Suprapubic skin (tissue), 4 donors: ENCODE results near the gene ATF7IP2. TPM values are rescaled to one million over a fixed set of nuclear protein-coding genes. Genes with fewer than 3 reads are reported as not detected.

Source experiments
- DNase-seq, 2 donors: peaks; one replicate each; pipeline ENCODE4 v3.0.0-alpha.2; 2019; ENCODE audit warnings: low spot score in 2 of 2
- H3K27ac ChIP-seq: fragments of 200-600 bp; sonication (generic); one replicate; pipeline ENCODE4 v1.5.1; 2019
- H3K27me3 ChIP-seq: fragments of 200-600 bp; sonication (generic); one replicate; pipeline ENCODE4 v1.5.1; 2019
- H3K36me3 ChIP-seq: fragments of 200-600 bp; sonication (generic); one replicate; pipeline ENCODE4 v1.5.1; 2019
- H3K4me1 ChIP-seq: fragments of 200-600 bp; sonication (generic); one replicate; pipeline ENCODE4 v1.5.1; 2019
- H3K4me3 ChIP-seq: fragments of 200-600 bp; sonication (generic); one replicate; pipeline ENCODE4 v1.5.1; 2019; ENCODE audit warnings: mild to moderate bottlenecking
- H3K9me3 ChIP-seq: fragments of 200-600 bp; sonication (generic); one replicate; pipeline ENCODE4 v1.5.1; 2019
- EP300 ChIP-seq: sonication (generic); formaldehyde crosslinking; IDR thresholded peaks from one replicate; pipeline ENCODE4 v1.6.1; 2017; ENCODE audit warnings: antibody characterized with exemption
- POLR2A ChIP-seq, 2 donors: fragments of 450-650 bp; IDR thresholded peaks; one replicate each; pipeline ENCODE4 v1.6.1; 2017; ENCODE audit warnings: antibody characterized with exemption in 2 of 2, mild to moderate bottlenecking in 2 of 2, moderate library complexity in 2 of 2
- POLR2AphosphoS5 ChIP-seq, 3 donors: sonication (generic); formaldehyde crosslinking; IDR thresholded peaks; one replicate each; pipeline ENCODE4 v1.6.1; 2017; ENCODE audit warnings: antibody characterized with exemption in 3 of 3
- WGBS: methylation state at CpG from one replicate; pipeline ENCODE4 v1.1.5; 2018; 5-methylcytosine and 5-hydroxymethylcytosine counted together
- total RNA-seq, 4 donors: library from RNA; depleted of rRNA; stranded (reverse); fragments of >200 nt; gene quantifications; one replicate each; pipeline ENCODE4 v1.1.0, GENCODE V29; 2016
- TF ChIP-seq, protein P1 (sequence below), 2 donors: fragments of 200-600 bp in 1 of 2; fragments of 450-650 bp in 1 of 2; sonication (generic) in 1 of 2; IDR thresholded peaks; one replicate each; pipeline ENCODE4 v1.5.1; 2016 to 2019; ENCODE audit warnings: antibody characterized with exemption in 2 of 2, mild to moderate bottlenecking in 1 of 2, moderate library complexity in 1 of 2

Gene ATF7IP2
- total RNA-seq, 4 donors from 2014 or later, result 2.8 to 22.6 (median 10.1) TPM

DNA sequence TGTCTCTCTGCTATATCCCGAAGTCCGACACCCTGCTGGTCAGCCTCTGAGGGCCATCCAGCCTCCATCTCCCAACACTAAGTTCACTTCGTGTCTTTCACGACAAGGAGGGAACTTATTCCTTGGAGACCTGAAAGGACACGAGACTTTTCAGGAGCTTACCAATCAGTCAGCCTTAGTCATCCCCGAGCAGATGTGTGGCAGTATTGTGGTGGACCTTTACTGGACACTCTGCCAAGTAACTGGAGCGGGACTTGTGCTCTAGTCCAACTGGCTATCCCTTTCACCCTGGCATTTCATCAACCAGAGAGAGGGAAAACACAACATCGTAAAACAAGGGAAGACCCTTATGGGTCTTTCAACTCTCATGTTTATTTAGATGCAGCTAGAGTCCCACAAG, 107.4 kb downstream of the ATF7IP2 start:
- Histone ChIP-seq H3K27ac (no peak overlapping the region), H3K27me3 (no peaks in the 10 kb centered on the region), H3K9me3 (no peaks in the 10 kb centered on the region), H3K36me3 (peaks cover 22% of the 10 kb centered on the region), H3K4me3 (no peak overlapping the region), H3K4me1 (no peaks in the 10 kb centered on the region)
- DNase-seq, result no peak
- WGBS, result 91% methylated on average over 8 of the region's 8 CpGs
- TF ChIP-seq POLR2A (IDR thresholded peaks at IDR 0.05), result no peak

DNA sequence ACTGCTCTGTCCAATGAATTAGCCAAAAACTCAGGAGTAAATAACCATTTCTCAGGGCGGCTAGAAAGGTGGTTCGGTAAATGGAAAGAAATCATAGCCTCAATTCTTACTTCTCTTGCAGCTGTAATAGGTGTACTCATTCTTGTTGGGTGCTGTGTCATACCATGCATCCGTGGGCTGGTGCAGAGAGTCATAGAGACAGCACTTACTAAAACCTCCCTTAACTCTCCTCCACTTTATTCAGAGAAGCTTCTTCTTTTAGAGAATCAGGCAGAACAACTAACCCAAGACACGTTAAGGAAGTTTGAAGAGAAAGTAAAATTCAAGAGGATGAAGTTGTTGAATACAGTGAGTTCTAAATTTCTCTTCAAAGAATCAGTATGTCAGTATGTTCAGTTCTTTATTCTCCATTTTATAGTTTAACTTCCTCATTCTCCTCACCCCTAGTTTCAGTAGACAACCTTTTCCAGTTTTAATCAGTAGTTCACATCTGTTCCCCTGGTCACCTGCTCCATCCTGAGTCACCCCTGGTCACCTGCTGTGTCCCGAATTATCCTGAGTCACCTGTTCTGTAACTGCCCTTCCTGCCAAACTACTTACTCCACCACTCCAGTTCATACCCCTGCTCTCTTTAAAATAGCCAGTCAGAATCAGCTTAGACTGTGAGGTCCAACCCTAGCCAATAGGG, 108.6 kb downstream of the ATF7IP2 start:
- Histone ChIP-seq H3K4me1 (no peaks in the 10 kb centered on the region), H3K27ac (no peak overlapping the region), H3K4me3 (no peak overlapping the region), H3K9me3 (no peaks in the 10 kb centered on the region), H3K27me3 (no peaks in the 10 kb centered on the region), H3K36me3 (peaks cover 22% of the 10 kb centered on the region)
- 69% methylated on average over 5 of the region's 5 CpGs for WGBS
- TF ChIP-seq EP300 (no peak), POLR2AphosphoS5 (IDR thresholded peaks at IDR 0.05) (no peak), POLR2A (IDR thresholded peaks at IDR 0.05) (no peak)
- TF ChIP-seq, protein P1, sequence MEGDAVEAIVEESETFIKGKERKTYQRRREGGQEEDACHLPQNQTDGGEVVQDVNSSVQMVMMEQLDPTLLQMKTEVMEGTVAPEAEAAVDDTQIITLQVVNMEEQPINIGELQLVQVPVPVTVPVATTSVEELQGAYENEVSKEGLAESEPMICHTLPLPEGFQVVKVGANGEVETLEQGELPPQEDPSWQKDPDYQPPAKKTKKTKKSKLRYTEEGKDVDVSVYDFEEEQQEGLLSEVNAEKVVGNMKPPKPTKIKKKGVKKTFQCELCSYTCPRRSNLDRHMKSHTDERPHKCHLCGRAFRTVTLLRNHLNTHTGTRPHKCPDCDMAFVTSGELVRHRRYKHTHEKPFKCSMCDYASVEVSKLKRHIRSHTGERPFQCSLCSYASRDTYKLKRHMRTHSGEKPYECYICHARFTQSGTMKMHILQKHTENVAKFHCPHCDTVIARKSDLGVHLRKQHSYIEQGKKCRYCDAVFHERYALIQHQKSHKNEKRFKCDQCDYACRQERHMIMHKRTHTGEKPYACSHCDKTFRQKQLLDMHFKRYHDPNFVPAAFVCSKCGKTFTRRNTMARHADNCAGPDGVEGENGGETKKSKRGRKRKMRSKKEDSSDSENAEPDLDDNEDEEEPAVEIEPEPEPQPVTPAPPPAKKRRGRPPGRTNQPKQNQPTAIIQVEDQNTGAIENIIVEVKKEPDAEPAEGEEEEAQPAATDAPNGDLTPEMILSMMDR (IDR thresholded peaks at IDR 0.05), result no peak
- DNase-seq, result no peak

DNA sequence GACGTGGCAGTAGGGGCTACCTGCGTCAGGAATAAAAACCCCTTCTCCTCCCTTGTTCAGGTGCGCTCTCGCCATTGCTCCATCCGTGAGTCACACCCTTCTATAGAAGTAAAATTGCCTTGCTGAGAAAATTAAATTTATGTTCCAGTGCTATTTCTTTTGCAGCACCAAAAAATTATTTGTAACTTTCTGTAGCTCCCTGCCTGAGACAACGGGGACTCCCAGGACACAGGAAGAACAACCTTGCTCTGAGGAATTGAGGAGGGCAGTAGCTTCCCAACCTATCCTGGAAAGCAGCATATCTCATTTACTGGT, 109.1 kb downstream of the ATF7IP2 start:
- no peak overlapping the region for H3K4me3 ChIP-seq
- DNase-seq, result no peak
- no peak for TF ChIP-seq POLR2AphosphoS5 (IDR thresholded peaks at IDR 0.05)
- TF ChIP-seq, protein P1 (IDR thresholded peaks at IDR 0.05), result no peak
- no peak for TF ChIP-seq EP300
- no peak for TF ChIP-seq POLR2A (IDR thresholded peaks at IDR 0.05)
- peaks cover 22% of the 10 kb centered on the region for H3K36me3 ChIP-seq
- H3K27me3 ChIP-seq, result no peaks in the 10 kb centered on the region
- 95% methylated on average over 6 of the region's 6 CpGs for WGBS
- H3K9me3 ChIP-seq, result no peaks in the 10 kb centered on the region
- no peak overlapping the region for H3K27ac ChIP-seq
- no peaks in the 10 kb centered on the region for H3K4me1 ChIP-seq

DNA sequence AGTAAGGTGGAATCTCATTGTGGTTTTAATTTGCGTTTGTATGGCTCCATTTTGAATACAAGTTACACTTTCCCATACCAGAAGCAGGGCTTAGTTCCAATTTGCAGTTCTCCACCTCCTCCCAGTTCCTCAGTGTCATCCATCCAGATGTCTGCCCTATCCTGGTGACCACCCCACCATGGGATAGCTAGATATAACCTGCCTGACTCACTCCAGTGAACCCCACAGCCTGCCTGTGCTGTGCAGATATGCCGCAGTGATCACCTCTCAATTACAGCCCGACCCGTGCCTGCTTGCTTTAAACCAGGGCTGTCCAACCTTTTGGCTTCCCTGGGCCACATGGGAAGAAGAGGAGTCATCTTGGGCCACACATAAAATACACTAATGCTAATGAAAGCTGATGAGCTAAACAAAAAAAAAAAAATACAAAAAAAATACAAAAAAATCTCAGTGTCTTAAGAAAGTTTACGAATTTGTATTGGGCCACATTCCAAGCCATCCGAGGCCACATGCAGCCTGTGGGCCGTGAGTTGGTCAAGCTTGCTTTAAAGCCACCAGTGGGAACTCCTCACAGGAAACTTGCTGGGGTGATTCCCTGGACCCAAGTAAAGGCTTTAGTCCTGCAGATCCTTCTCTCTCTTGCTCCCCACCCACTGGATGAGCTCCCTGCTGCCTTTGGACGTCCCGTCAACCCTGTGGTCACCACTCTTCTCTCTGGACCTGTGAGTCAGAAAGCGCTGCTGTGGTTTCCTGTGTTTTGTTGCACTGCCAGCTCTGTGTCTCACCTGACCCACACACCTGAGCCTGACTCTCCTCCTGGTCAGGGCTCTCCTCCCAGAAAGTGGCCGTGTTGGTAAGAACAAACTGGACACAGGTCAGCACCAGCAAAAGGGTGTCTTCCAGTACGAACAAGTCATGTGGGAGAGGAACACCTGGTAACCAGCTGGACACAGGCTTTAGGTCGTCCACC, 111.6 kb downstream of the ATF7IP2 start:
- H3K4me3 ChIP-seq, result no peak overlapping the region
- 84% methylated on average over 13 of the region's 13 CpGs for WGBS
- H3K36me3 ChIP-seq, result peaks cover 34% of the 10 kb centered on the region
- no peaks in the 10 kb centered on the region for H3K27me3 ChIP-seq
- no peaks in the 10 kb centered on the region for H3K9me3 ChIP-seq
- no peak for TF ChIP-seq POLR2AphosphoS5 (IDR thresholded peaks at IDR 0.05)
- TF ChIP-seq, protein P1 (IDR thresholded peaks at IDR 0.05), result no peak
- TF ChIP-seq POLR2A (IDR thresholded peaks at IDR 0.05), result no peak
- no peak for TF ChIP-seq EP300
- H3K27ac ChIP-seq, result no peak overlapping the region
- DNase-seq, result no peak
- H3K4me1 ChIP-seq, result no peaks in the 10 kb centered on the region

DNA sequence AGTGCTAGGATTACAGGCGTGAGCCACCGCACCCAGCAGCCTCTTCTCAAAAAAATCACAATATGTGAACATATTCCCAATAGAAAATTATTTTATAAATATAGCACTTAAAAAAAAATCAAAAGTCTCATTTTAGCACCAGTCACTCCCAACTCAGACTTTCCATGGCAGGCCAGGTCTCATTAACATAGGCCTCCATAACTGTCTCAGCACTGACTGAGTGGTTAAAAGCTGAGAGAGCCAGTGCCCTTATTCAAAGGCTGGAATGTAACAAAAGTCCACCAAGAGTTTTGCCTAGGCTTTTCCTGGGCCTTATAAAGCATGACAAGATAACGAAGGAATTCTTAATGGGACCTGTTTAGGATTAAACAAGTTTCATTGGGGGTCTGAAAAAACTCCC, 114.7 kb downstream of the ATF7IP2 start:
- TF ChIP-seq, protein P1 (IDR thresholded peaks at IDR 0.05), result no peak
- no peak for TF ChIP-seq EP300
- no peak for TF ChIP-seq POLR2AphosphoS5 (IDR thresholded peaks at IDR 0.05)
- TF ChIP-seq POLR2A (IDR thresholded peaks at IDR 0.05), result no peak
- H3K9me3 ChIP-seq, result no peaks in the 10 kb centered on the region
- no peak for DNase-seq
- WGBS, result 96% methylated on average over 3 of the region's 3 CpGs
- peaks cover 27% of the 10 kb centered on the region for H3K36me3 ChIP-seq
- no peak overlapping the region for H3K4me3 ChIP-seq
- no peak overlapping the region for H3K27ac ChIP-seq
- H3K27me3 ChIP-seq, result no peaks in the 10 kb centered on the region
- H3K4me1 ChIP-seq, result no peaks in the 10 kb centered on the region
